ENCODE data around the gene IL10RB. TPM values are rescaled to one million over a fixed set of nuclear protein-coding genes. Genes with fewer than 3 reads are reported as not detected.

The IL10RB gene
- total and polyA plus RNA-seq, 2 donors: 38.2 to 42.9 TPM

DNA sequence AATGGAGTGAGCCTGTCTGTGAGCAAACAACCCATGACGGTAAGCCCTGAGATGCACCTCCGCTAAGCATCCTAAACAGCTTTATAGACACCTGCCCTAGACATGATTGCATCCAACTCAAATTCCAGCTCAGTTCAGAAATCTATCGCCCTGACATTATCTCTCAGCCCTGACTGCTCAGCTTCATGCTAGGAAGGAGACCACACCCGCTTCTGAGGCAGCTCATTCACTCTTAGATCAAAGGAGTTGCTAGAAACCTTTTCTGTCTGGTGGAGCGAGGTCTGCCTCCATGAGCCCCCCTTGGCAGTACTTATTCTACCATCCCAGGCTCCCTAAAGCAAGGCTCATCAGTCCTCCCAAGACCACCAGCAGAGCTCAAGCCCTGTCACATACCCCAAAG is 17.0 kb downstream of the IL10RB start:
- WGBS: 90% methylated on average over 5 of the region's 5 CpGs

GRCh38 chr21:33286076-33286475 is 19.9 kb downstream of the IL10RB start:
- no peak for DNase-seq (ENCODE audit: low read depth in 6 of 9, low spot score in 9 of 9)
- Histone ChIP-seq H3K36me3 (ENCODE audit: control insufficient read depth in 2 of 2, insufficient read depth in 2 of 2, low read length in 1 of 2) (peaks cover 80 to 87% of the 10 kb centered on the region in 2 donors), H3K9me3 (ENCODE audit: control insufficient read depth in 2 of 2, insufficient read depth in 1 of 2, low read length in 1 of 2) (no peaks in the 10 kb centered on the region), H3K4me1 (ENCODE audit: control insufficient read depth in 2 of 2, insufficient read depth in 2 of 2, low read length in 2 of 2) (peaks cover 0 to 10% of the 10 kb centered on the region in 2 donors), H3K4me3 (ENCODE audit: low read length in 2 of 2) (no peak overlapping the region), H3K27me3 (ENCODE audit: control insufficient read depth in 2 of 2, insufficient read depth in 1 of 2, low read length in 1 of 2) (no peaks in the 10 kb centered on the region), H3K27ac (ENCODE audit: low read depth in 1 of 2, low read length in 1 of 2) (peak overlapping the region in 1 of 2 donors; percentile 30)
- 96% methylated on average over 11 of the region's 11 CpGs for WGBS

More for the DNA sequence above, 17.0 kb downstream of the IL10RB start:
- H3K27me3 ChIP-seq (ENCODE audit: control insufficient read depth in 2 of 2, insufficient read depth in 1 of 2, low read length in 1 of 2): no peaks in the 10 kb centered on the region
- H3K36me3 ChIP-seq (ENCODE audit: control insufficient read depth in 2 of 2, insufficient read depth in 2 of 2, low read length in 1 of 2): peaks cover 75 to 88% of the 10 kb centered on the region in 2 donors
- H3K4me1 ChIP-seq (ENCODE audit: control insufficient read depth in 2 of 2, insufficient read depth in 2 of 2, low read length in 2 of 2): peaks cover 0 to 10% of the 10 kb centered on the region in 2 donors
- no peak for DNase-seq (ENCODE audit: low read depth in 6 of 9, low spot score in 9 of 9)
- H3K9me3 ChIP-seq (ENCODE audit: control insufficient read depth in 2 of 2, insufficient read depth in 1 of 2, low read length in 1 of 2): no peaks in the 10 kb centered on the region
- no peak overlapping the region for H3K4me3 ChIP-seq (ENCODE audit: low read length in 2 of 2)
- H3K27ac ChIP-seq (ENCODE audit: low read depth in 1 of 2, low read length in 1 of 2): no peak overlapping the region

GRCh38 chr21:33286600-33287456 is 20.7 kb downstream of the IL10RB start:
- no peak overlapping the region for H3K4me3 ChIP-seq (ENCODE audit: low read length in 2 of 2)
- no peaks in the 10 kb centered on the region for H3K9me3 ChIP-seq (ENCODE audit: control insufficient read depth in 2 of 2, insufficient read depth in 1 of 2, low read length in 1 of 2)
- peak overlapping the region; percentile 30 to 36 for H3K27ac ChIP-seq (ENCODE audit: low read depth in 1 of 2, low read length in 1 of 2)
- H3K27me3 ChIP-seq (ENCODE audit: control insufficient read depth in 2 of 2, insufficient read depth in 1 of 2, low read length in 1 of 2): no peaks in the 10 kb centered on the region
- DNase-seq (ENCODE audit: low read depth in 6 of 9, low spot score in 9 of 9): no peak
- 93% methylated on average over 15 of the region's 15 CpGs for WGBS
- H3K36me3 ChIP-seq (ENCODE audit: control insufficient read depth in 2 of 2, insufficient read depth in 2 of 2, low read length in 1 of 2): peaks cover 79 to 86% of the 10 kb centered on the region in 2 donors
- H3K4me1 ChIP-seq (ENCODE audit: control insufficient read depth in 2 of 2, insufficient read depth in 2 of 2, low read length in 2 of 2): peaks cover 0 to 10% of the 10 kb centered on the region in 2 donors

DNA sequence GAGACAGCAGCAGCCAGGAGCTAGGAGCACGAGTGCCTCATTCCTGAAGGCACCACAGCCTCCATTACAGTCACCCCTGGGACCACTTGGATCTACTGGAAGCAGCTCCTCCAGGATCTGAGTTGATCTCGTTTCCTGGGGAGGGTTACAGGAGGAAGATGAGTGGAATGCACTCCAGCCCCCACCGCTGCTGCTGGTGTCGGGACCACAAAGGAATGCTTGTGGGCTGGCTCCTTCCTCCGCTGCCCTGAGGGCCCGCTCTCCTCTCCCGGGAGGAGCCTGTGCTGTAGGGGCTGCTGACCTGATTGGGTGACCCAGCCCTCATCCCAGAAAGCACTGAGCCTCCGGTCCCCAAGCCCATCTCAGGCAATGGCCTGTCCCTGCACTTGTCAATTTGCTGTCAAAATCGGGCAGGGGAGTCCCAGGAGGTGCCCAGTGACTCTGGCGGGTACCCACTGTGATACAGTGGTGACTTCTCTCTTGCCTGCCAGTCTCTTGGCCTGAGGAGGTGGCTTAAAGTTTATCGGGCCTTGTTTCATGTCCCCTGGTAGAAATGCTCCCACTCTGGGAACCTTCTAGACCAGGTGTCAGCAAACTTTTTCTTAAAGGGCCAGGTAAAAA is 23.1 kb downstream of the IL10RB start:
- peak overlapping the region in 1 of 2 donors; percentile 17 for H3K27ac ChIP-seq (ENCODE audit: low read depth in 1 of 2, low read length in 1 of 2)
- H3K4me1 ChIP-seq (ENCODE audit: control insufficient read depth in 2 of 2, insufficient read depth in 2 of 2, low read length in 2 of 2): peaks cover 17 to 22% of the 10 kb centered on the region in 2 donors

DNA sequence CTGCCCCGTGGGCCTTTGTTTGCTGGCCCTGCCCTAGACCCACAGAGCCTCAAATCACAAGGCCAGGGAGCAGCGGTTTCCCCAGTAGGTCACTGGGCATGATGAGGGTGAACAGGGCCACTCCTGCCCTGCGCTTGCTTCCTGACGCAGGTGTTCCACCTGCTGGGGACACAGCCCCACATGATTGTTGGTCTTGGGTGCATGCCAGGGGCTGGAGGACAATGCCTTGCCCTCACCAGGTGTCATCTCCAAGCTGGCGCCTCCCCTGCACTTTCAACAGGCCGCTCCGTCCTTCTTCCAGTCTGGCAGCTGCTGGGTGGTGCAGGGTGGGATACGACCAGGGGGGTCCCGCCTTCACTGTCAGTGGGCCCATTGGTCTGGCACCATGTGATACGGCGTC is 24.3 kb downstream of the IL10RB start:
- no peak for DNase-seq (ENCODE audit: low read depth in 6 of 9, low spot score in 9 of 9)
- no peak overlapping the region for H3K4me3 ChIP-seq (ENCODE audit: low read length in 2 of 2)
- H3K27ac ChIP-seq (ENCODE audit: low read depth in 1 of 2, low read length in 1 of 2): no peak overlapping the region
- H3K27me3 ChIP-seq (ENCODE audit: control insufficient read depth in 2 of 2, insufficient read depth in 1 of 2, low read length in 1 of 2): no peaks in the 10 kb centered on the region
- peaks cover 23 to 29% of the 10 kb centered on the region in 2 donors for H3K4me1 ChIP-seq (ENCODE audit: control insufficient read depth in 2 of 2, insufficient read depth in 2 of 2, low read length in 2 of 2)
- peaks cover 67 to 70% of the 10 kb centered on the region in 2 donors for H3K36me3 ChIP-seq (ENCODE audit: control insufficient read depth in 2 of 2, insufficient read depth in 2 of 2, low read length in 1 of 2)
- no peaks in the 10 kb centered on the region for H3K9me3 ChIP-seq (ENCODE audit: control insufficient read depth in 2 of 2, insufficient read depth in 1 of 2, low read length in 1 of 2)
- 97% methylated on average over 11 of the region's 11 CpGs for WGBS

More for the DNA sequence above, 23.1 kb downstream of the IL10RB start:
- H3K36me3 ChIP-seq (ENCODE audit: control insufficient read depth in 2 of 2, insufficient read depth in 2 of 2, low read length in 1 of 2): peaks cover 73 to 81% of the 10 kb centered on the region in 2 donors
- H3K27me3 ChIP-seq (ENCODE audit: control insufficient read depth in 2 of 2, insufficient read depth in 1 of 2, low read length in 1 of 2): no peaks in the 10 kb centered on the region
- no peak for DNase-seq (ENCODE audit: low read depth in 6 of 9, low spot score in 9 of 9)
- 98% methylated on average over 11 of the region's 11 CpGs for WGBS
- no peak overlapping the region for H3K4me3 ChIP-seq (ENCODE audit: low read length in 2 of 2)
- no peaks in the 10 kb centered on the region for H3K9me3 ChIP-seq (ENCODE audit: control insufficient read depth in 2 of 2, insufficient read depth in 1 of 2, low read length in 1 of 2)

- Histone ChIP-seq H3K36me3 (ENCODE audit: control insufficient read depth in 2 of 2, insufficient read depth in 2 of 2, low read length in 1 of 2) (peaks cover 64 to 67% of the 10 kb centered on the region in 2 donors), H3K4me1 (ENCODE audit: control insufficient read depth in 2 of 2, insufficient read depth in 2 of 2, low read length in 2 of 2) (peaks cover 23 to 31% of the 10 kb centered on the region in 2 donors), H3K27ac (ENCODE audit: low read depth in 1 of 2, low read length in 1 of 2) (no peak overlapping the region), H3K4me3 (ENCODE audit: low read length in 2 of 2) (no peak overlapping the region), H3K27me3 (ENCODE audit: control insufficient read depth in 2 of 2, insufficient read depth in 1 of 2, low read length in 1 of 2) (no peaks in the 10 kb centered on the region), H3K9me3 (ENCODE audit: control insufficient read depth in 2 of 2, insufficient read depth in 1 of 2, low read length in 1 of 2) (no peaks in the 10 kb centered on the region)
- no peak for DNase-seq (ENCODE audit: low read depth in 6 of 9, low spot score in 9 of 9)
- WGBS: 98% methylated on average over 9 of the region's 9 CpGs
Observed at GRCh38 chr21:33291686-33292085, 25.5 kb downstream of the IL10RB start.

DNA sequence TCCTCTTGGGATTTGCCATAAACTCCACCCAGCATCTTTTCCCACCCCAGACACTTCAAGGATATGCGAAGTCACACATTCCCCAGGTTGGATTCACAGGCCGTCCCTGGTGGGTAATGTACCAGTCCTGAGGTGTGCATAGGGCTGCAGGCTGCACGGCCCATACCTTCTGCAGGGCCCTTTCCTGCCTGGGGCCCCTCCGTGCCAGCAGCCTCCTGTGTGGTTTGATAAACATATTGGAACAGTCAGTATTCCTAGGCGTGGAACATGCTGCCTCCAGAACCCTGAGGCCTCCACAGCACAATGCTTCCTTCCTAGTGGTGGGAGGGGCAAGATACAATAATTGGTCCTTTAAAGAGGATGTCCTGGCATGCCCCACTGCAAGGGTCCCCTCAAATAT is 26.6 kb downstream of the IL10RB start:
- H3K27me3 ChIP-seq (ENCODE audit: control insufficient read depth in 2 of 2, insufficient read depth in 1 of 2, low read length in 1 of 2): no peaks in the 10 kb centered on the region
- 96% methylated on average over 5 of the region's 5 CpGs for WGBS
- peaks cover 23 to 31% of the 10 kb centered on the region in 2 donors for H3K4me1 ChIP-seq (ENCODE audit: control insufficient read depth in 2 of 2, insufficient read depth in 2 of 2, low read length in 2 of 2)
- no peak for DNase-seq (ENCODE audit: low read depth in 6 of 9, low spot score in 9 of 9)
- H3K27ac ChIP-seq (ENCODE audit: low read depth in 1 of 2, low read length in 1 of 2): peak overlapping the region; percentile 52 to 93
- H3K36me3 ChIP-seq (ENCODE audit: control insufficient read depth in 2 of 2, insufficient read depth in 2 of 2, low read length in 1 of 2): peaks cover 61 to 70% of the 10 kb centered on the region in 2 donors
- no peak overlapping the region for H3K4me3 ChIP-seq (ENCODE audit: low read length in 2 of 2)
- H3K9me3 ChIP-seq (ENCODE audit: control insufficient read depth in 2 of 2, insufficient read depth in 1 of 2, low read length in 1 of 2): no peaks in the 10 kb centered on the region

- Histone ChIP-seq H3K9me3 (ENCODE audit: control insufficient read depth in 2 of 2, insufficient read depth in 1 of 2, low read length in 1 of 2) (no peaks in the 10 kb centered on the region), H3K27me3 (ENCODE audit: control insufficient read depth in 2 of 2, insufficient read depth in 1 of 2, low read length in 1 of 2) (no peaks in the 10 kb centered on the region), H3K36me3 (ENCODE audit: control insufficient read depth in 2 of 2, insufficient read depth in 2 of 2, low read length in 1 of 2) (peaks cover 57 to 66% of the 10 kb centered on the region in 2 donors), H3K4me3 (ENCODE audit: low read length in 2 of 2) (no peak overlapping the region), H3K27ac (ENCODE audit: low read depth in 1 of 2, low read length in 1 of 2) (peak overlapping the region; percentile 85 to 93), H3K4me1 (ENCODE audit: control insufficient read depth in 2 of 2, insufficient read depth in 2 of 2, low read length in 2 of 2) (peaks cover 23 to 31% of the 10 kb centered on the region in 2 donors)
- no peak for DNase-seq (ENCODE audit: low read depth in 6 of 9, low spot score in 9 of 9)
- WGBS: 98% methylated on average over 7 of the region's 7 CpGs
Observed at GRCh38 chr21:33293136-33293535, 27.0 kb downstream of the IL10RB start.

DNA sequence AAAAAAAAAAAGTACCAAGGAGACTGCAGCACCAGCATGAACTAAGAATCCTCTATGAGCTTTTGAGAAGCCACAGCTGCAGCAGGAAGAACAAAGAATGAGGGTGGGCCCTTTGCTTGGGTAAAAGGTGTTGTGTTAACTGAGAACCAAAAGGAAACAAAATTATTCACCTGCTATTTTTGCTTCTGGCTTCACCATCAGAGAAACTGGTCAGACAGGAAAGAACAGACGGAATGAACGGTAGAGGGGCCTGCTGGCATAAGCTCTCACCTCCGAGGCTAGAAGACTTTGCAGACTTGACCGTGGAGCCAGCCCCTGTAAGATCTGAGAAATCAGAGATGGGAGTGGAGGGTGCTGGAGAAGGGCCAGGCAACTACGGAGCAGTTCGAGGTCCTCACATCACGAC is 27.6 kb downstream of the IL10RB start:
- peaks cover 50 to 59% of the 10 kb centered on the region in 2 donors for H3K36me3 ChIP-seq (ENCODE audit: control insufficient read depth in 2 of 2, insufficient read depth in 2 of 2, low read length in 1 of 2)
- no peak overlapping the region for H3K4me3 ChIP-seq (ENCODE audit: low read length in 2 of 2)
- no peaks in the 10 kb centered on the region for H3K27me3 ChIP-seq (ENCODE audit: control insufficient read depth in 2 of 2, insufficient read depth in 1 of 2, low read length in 1 of 2)
- no peaks in the 10 kb centered on the region for H3K9me3 ChIP-seq (ENCODE audit: control insufficient read depth in 2 of 2, insufficient read depth in 1 of 2, low read length in 1 of 2)
- H3K4me1 ChIP-seq (ENCODE audit: control insufficient read depth in 2 of 2, insufficient read depth in 2 of 2, low read length in 2 of 2): peaks cover 25 to 34% of the 10 kb centered on the region in 2 donors
- 41% methylated on average over 7 of the region's 7 CpGs for WGBS
- peak in 8 of 9 donors; percentile 51 to 89 (median 72) for DNase-seq (ENCODE audit: low read depth in 6 of 9, low spot score in 9 of 9)
- peak overlapping the region; percentile 90 to 93 for H3K27ac ChIP-seq (ENCODE audit: low read depth in 1 of 2, low read length in 1 of 2)
